ENCODE data around the gene DLGAP1.

Gene DLGAP1

GRCh38 chr18:3554811-3555427 is 900.2 kb downstream of the DLGAP1 start:
- DNase-seq, result no peak

GRCh38 chr18:3554091-3554601 is 901.0 kb downstream of the DLGAP1 start:
- DNase-seq, result no peak

GRCh38 chr18:3552305-3552704 is 902.8 kb downstream of the DLGAP1 start:
- DNase-seq, result no peak

DNA sequence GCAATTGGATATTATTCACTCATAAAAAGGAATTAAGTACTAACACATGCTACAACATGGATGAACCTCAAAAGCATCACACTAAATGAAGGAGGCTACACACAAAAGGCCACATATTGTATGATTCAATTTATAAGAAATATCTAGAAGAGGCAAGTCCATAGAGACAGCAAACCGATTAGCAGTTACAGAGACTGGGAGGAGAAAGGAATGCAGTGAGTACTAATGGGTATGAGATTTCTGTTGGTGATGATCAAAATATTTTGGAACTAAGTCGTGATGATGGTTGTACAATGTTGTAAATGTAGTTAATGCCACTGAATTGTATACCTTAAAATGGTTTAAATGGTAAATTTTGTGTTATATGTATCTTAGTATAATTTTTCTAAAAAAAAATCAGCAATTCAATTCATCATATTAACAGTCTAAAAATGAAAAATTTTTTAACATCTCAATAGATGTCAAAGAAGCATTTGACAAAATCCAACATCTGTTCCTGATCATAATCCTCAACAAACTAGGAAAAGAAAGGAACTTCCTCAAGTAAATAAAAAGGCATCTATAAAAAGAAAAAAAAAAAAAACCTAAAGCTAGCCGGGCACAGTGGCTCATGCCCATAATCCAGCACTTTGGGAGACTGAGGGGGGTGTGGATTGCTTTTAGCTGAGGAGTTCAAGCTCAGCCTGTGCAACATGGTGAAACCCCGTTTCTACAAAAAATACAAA is 907.1 kb downstream of the DLGAP1 start:
- no peak for DNase-seq

DNA sequence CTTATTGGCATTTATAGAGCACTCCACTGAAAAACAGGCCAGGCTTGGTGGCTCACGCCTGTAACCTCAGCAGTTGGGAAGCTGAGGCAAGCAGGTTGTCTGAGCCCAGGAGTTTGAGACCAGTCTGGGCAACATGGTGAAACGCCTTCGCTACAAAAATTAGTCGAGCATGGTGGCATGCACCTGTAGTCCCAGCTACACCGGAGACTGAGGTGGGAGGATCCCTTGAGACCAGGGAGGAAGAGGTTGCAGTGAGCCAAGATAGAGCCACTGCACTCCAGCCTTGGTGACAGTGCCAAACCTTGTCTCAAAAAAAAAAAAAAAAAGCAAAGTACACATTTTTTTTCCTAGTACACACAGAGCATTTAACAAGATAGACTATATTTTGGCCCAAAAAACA is 909.0 kb downstream of the DLGAP1 start:
- no peak for DNase-seq

- no peak for DNase-seq
Observed at GRCh38 chr18:3544537-3544936, 910.6 kb downstream of the DLGAP1 start.

DNA sequence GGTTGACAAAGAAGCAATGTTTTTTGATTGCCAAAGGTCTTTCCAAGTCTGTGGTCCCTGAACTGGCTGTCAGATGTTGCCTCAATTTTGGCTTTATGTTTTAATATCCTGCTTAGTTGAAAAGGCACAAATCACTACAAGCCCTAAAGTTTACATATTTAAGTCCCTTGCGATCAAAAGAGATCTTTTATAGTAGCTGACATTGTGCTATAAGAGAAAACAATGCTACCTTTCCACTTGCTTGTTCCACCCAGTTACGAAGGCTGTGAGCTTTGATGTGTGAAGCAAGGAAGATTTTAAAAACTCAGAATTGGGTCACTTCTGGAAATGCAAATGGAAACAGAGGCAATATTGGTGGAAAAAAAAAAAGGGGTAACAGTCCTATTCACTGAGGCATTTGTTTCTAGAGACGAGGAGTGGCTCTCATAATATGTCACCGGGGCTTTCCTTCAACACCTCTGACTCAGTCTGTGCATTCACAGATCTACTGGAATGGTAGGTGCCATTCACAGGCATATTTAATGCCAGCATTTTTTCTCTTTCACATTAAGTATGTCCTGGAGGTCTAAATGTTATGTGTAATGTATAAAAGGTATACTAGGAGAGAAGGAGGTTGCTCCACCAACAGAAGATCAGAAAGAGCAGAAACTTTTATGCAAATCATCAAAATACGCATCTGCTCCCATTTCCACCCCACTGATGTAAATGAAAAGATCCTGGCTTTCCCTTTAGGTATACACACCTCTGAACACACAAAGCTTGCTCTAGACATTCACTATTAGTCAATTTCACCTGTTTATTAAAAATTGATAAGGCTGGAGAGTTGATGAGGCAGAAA is 913.3 kb downstream of the DLGAP1 start:
- no peak for DNase-seq

- no peak for DNase-seq
Observed at GRCh38 chr18:3540805-3541548, 914.1 kb downstream of the DLGAP1 start.

GRCh38 chr18:3538954-3539617 is 916.0 kb downstream of the DLGAP1 start:
- DNase-seq, result no peak

DNA sequence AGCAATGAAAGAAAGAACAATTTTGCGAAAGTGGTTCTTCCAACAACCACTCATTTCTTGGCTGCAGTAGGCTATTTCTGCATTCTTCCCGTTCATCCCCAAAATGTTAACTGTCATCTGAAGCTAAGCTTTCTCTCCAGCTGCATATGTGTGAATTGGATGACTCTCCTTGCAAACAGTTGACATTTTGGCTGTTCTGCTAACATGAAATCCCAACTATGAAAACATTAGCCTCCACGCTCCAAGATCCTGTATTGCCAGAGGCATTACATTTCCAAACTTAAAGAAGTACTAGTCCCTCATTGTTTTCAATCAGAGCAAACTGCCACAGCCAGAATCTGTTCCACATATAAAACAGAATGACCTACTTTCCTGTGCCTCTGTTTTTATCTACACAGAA is 916.7 kb downstream of the DLGAP1 start:
- no peak for DNase-seq

DNA sequence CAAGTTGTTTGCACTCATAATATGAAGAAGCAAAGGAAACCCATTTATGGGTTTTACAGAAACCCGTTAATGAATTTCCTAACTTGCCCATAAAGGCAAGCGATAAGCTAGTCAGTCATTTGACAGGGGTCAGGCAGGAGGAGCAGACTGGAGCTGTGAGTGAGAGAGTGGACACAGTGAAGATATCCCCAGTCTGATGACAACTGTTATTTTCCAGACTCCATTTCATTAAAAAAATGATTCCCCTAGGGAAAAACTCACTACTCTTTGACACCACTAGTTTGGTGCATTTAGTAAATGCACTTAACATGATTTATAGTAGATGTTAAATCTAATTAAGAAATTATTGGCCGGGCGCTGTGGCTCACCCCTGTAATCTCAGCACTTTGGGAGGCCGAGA is 924.3 kb downstream of the DLGAP1 start:
- DNase-seq, result no peak

DNA sequence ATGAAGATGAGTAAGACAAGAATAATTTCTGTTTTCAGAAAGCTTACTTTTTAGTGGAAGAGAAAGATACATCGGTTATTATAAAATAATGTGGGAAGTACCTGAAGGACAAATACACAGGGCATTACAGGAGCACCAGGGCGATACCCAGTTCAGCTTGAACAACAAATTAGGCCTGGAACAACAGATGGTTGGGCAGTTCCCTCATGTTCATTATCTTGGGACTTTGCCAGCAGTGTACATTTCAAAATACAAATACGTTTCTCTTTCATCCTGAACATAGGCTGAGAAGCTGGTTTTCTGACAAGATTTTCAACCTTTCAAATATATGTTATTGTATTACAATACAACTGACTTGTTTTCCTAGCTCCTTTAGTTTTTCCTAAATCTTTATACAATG is 925.5 kb downstream of the DLGAP1 start:
- no peak for DNase-seq

GRCh38 chr18:3529077-3529476 is 926.0 kb downstream of the DLGAP1 start:
- no peak for DNase-seq

DNA sequence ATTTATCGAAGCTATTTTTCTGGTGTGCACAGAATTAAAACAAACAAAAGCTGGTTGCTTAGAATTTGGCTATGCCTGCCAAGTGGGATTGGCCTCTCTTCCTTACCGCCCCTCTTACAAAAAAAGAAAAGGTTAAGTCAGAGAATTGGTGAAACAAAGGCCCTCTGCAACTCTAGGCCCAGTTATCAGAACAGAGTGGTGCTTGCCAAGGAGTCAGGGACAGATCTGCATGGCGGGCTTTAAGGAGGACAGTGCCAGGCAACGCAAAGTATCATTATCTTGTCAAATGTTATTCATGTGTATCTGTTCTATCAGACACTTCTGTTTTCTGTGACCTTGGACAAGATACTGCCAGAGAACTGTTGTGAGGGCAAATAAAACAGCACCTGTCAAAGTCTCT is 926.9 kb downstream of the DLGAP1 start:
- DNase-seq, result no peak

DNA sequence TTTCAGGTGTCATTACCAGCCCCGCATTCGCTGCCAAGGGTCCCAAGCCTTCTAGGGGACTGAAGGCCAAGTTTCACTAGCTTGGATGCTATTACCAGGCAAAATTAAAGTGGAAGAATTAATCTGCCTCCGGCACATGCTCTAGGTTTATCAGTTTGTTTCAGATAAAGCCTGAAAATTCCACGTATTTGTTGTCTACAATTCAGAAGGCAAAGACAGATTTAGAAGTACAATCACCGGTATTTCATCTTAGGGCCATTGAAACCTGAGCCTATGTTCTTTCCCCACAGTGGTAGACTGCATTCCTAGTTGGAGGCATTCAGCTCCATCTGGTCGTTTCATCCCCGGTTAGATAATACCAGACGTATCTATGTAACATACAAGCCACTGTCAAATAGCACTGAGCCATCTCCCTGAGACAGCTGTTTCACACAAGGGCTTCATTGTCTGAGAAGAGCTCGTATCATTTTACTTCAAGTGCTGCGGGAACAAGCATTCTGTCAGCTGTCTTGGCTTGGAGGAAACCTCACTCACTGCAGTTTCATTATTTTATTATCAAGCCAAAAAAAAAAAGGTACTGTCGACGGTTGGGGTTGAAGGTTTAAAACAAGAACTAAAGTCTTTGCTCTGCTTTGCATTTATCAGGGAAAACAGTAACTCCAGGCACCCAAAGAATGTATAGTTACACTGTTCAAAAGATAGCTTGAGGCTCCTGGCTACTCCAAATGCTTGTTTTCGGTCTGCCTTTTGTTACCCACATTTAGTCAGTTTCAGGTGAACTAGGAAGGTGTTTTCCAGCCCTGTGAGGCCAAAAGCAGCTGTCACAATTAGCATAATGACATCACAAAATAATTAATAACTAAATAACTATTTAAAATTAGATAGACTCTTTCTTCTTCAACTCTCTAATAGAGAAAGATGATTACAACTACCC is 928.4 kb downstream of the DLGAP1 start:
- DNase-seq, result no peak

- peak; percentile 1 for DNase-seq
Observed at GRCh38 chr18:3525870-3526420, 929.2 kb downstream of the DLGAP1 start.

GRCh38 chr18:3524706-3525105 is 930.4 kb downstream of the DLGAP1 start:
- DNase-seq, result no peak

DNA sequence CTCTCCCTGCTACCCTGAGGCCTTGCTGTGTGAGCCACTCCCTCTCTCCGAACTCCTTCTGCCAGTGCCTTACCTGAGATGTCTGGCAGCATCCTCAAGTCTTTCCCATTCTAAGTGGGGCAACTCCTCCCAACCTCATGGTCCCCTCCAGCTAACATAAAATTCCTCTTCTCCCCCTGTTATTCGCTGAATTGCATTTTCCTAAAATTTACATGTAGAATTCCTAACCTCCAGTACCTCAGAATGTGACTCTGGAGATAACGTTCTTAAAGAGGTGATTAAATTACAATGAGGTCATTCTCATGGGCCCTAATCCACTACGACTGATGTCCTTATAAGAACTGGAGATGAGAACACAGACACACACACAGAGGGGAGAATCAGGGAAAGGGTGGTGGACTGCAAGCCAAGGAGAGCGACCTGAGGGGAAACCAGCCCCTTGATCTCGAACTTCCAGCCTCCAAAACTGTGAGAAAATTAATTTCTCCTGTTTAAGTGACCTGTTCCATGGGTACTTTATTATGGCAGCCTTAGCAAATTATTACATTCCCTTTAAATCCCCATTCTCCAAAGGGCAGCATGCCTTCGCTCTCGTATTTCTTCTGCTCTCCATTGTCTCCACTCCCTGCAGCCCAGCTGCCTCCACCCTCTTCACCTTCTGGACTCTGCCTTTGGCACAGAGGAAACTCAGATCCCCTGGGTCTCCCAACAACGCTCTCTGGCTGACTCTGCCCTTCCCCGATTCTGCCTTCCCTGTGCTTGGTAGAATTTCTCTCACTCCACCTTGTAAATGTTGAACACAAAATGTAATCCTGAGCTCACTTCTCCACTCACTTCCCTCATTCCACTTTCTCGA is 934.6 kb downstream of the DLGAP1 start:
- no peak for DNase-seq

GRCh38 chr18:3514312-3515216 is 940.5 kb downstream of the DLGAP1 start:
- no peak for DNase-seq

Data from T-helper 9 cell (primary cell).